HepG2 (cell line): ENCODE results near the gene HYAL2. TPM values are rescaled to one million over a fixed set of nuclear protein-coding genes. Genes with fewer than 3 reads are reported as not detected.

Source experiments
- ETV5 ChIP-seq: IDR thresholded peaks from 2 replicates; pipeline ENCODE4 v1.6.1; 2018; ENCODE audit warnings: missing biosample characterization, missing genetic modification reagents, inconsistent platforms, borderline replicate concordance
- FIP1L1 ChIP-seq: fragments of 200-400 bp; formaldehyde crosslinking; IDR thresholded peaks from 2 replicates; pipeline ENCODE4 v1.6.1; 2018; ENCODE audit warnings: low read depth, mild to moderate bottlenecking, low read length, moderate library complexity, borderline replicate concordance; ENCODE audit not compliant: insufficient read depth
- GTF3A ChIP-seq: sonication (generic); formaldehyde crosslinking; conservative IDR thresholded peaks from 2 replicates; pipeline ENCODE4 v1.4.0; 2020; ENCODE audit warnings: mild to moderate bottlenecking, missing genetic modification reagents
- HOXA3 ChIP-seq: sonication (generic); formaldehyde crosslinking; IDR thresholded peaks from 2 replicates; pipeline ENCODE4 v1.5.0; 2020; ENCODE audit warnings: missing genetic modification reagents
- MXI1 ChIP-seq: IDR thresholded peaks from 3 replicates; pipeline ENCODE4 v1.6.1; 2012; ENCODE audit warnings: low read depth, low read length, inconsistent platforms, borderline replicate concordance
- POLR2AphosphoS2 ChIP-seq: IDR thresholded peaks from 2 replicates; pipeline ENCODE4 v1.6.1; 2011; ENCODE audit warnings: low read depth, low read length, improper control_type of control experiment
- REL ChIP-seq: sonication (generic); formaldehyde crosslinking; conservative IDR thresholded peaks from 2 replicates; pipeline ENCODE4 v1.8.0; 2022; ENCODE audit warnings: mild to moderate bottlenecking, missing genetic modification reagents, moderate library complexity
- SALL1 ChIP-seq: sonication (generic); formaldehyde crosslinking; IDR thresholded peaks from 2 replicates; pipeline ENCODE4 v1.8.0; 2022; ENCODE audit warnings: mild to moderate bottlenecking, missing genetic modification reagents
- SIX4 ChIP-seq: sonication (generic); formaldehyde crosslinking; IDR thresholded peaks from 2 replicates; pipeline ENCODE4 v1.4.0; 2020; ENCODE audit warnings: missing genetic modification reagents
- ZC3H4 ChIP-seq: sonication (generic); formaldehyde crosslinking; IDR thresholded peaks from 2 replicates; pipeline ENCODE4 v1.4.0; 2020; ENCODE audit warnings: missing genetic modification reagents, borderline replicate concordance
- ZFX ChIP-seq: sonication (generic); formaldehyde crosslinking; IDR thresholded peaks from 2 replicates; pipeline ENCODE4 v1.4.0; 2020; ENCODE audit warnings: mild to moderate bottlenecking, low read depth, missing genetic modification reagents, moderate library complexity
- ZNF160 ChIP-seq: sonication (generic); formaldehyde crosslinking; IDR thresholded peaks from 2 replicates; pipeline ENCODE4 v1.8.0; 2022; ENCODE audit warnings: mild to moderate bottlenecking, inconsistent platforms, missing genetic modification reagents
- ZNF430 ChIP-seq: sonication (generic); formaldehyde crosslinking; IDR thresholded peaks from 2 replicates; pipeline ENCODE4 v1.9.0; 2021; ENCODE audit warnings: mild to moderate bottlenecking, missing genetic modification reagents
- ZNF501 ChIP-seq: sonication (generic); formaldehyde crosslinking; IDR thresholded peaks from 2 replicates; pipeline ENCODE4 v1.5.1; 2020; ENCODE audit warnings: mild to moderate bottlenecking, moderate library complexity, missing genetic modification reagents
- ZSCAN9 ChIP-seq: IDR thresholded peaks from 2 replicates; pipeline ENCODE4 v1.6.1; 2016; ENCODE audit warnings: borderline replicate concordance
- polyA plus RNA-seq, 8 experiments: library from polyadenylated mRNA; depleted of rRNA in 3 of 8; stranded (reverse) in 7 of 8; unstranded in 1 of 8; fragments of >200 nt; fragmentation: Illumina TruSeq in 4 of 8; extraction: Trizol in 4 of 8; gene quantifications; 2 replicates each; pipeline versions ENCODE4 v1.2.1 to v1.2.3, GENCODE V29; 2011 to 2016; ENCODE audit warnings: low read depth in 4 of 8, missing spikeins in 1 of 8, mixed read lengths in 1 of 8; ENCODE audit not compliant: insufficient read depth in 1 of 8
- total RNA-seq, 5 experiments: library from RNA; depleted of rRNA; stranded (reverse); fragments of >200 nt; fragmentation: Illumina TruSeq; extraction: Trizol; gene quantifications; 2 replicates each; pipeline ENCODE4 v1.2.3, GENCODE V29; 2016; ENCODE audit warnings: low read depth in 1 of 5
- TF ChIP-seq, protein P1 (sequence below): sonication (generic); formaldehyde crosslinking; IDR thresholded peaks from 2 replicates; pipeline ENCODE4 v1.5.1; 2020; ENCODE audit warnings: mild to moderate bottlenecking, missing genetic modification reagents, moderate library complexity
- TF ChIP-seq, protein P2 (sequence below): sonication (generic); formaldehyde crosslinking; IDR thresholded peaks from 2 replicates; pipeline ENCODE4 v1.8.0; 2022; ENCODE audit warnings: missing genetic modification reagents, low read depth, mild to moderate bottlenecking, borderline replicate concordance
- TF ChIP-seq, protein P3 (sequence below): IDR thresholded peaks from 2 replicates; pipeline ENCODE4 v1.6.1; 2016
- TF ChIP-seq, protein P4 (sequence below): sonication (generic); formaldehyde crosslinking; IDR thresholded peaks from 2 replicates; pipeline ENCODE4 v1.9.0; 2021; ENCODE audit warnings: missing genetic modification reagents, borderline replicate concordance
- TF ChIP-seq, protein P5 (sequence below): sonication (generic); formaldehyde crosslinking; IDR thresholded peaks from 2 replicates; pipeline ENCODE4 v1.5.1; 2020; ENCODE audit warnings: missing genetic modification reagents, mild to moderate bottlenecking, borderline replicate concordance

HYAL2 gene
- total and polyA plus RNA-seq, 2 of the 13 experiments (the other 11 are each of a cell fraction or from before 2014, with no cell fraction given) = 76.2 to 102 TPM

DNA sequence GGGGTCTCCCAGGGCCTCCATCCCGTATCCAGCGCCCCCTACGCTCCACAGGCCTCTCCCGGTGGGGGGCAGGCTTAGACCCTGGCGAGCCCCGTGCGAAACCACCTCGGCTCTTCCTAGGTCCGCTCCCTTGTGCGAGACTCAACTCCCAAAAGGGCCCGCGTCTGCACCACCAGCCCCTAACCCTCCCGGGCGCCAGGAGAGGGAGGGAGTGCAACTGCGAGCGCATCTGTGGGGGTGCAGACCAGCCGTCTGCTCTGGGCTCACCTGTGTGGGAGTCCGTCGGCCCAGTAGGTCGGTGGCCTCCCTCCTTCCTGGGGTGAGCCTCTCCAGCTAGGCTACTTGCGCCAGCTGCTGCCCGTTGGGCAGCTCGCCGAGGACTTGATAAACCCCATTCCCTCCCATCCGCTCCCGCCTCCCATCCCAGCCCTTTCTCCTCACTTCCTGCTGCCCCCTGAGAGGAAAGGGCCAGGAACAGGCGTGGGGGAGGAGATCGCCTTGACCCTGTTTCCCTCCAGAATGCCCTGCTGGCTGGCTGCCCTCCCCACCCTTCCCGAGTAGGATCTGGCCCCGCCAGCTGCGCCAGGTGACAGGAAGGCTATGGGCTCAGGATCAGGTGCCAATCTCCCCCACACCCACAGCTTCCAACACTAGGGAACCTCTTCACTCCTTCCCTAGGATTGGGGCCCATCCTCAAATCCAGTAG is at the start of gene HYAL2 (continued):
- TF ChIP-seq, protein P1, sequence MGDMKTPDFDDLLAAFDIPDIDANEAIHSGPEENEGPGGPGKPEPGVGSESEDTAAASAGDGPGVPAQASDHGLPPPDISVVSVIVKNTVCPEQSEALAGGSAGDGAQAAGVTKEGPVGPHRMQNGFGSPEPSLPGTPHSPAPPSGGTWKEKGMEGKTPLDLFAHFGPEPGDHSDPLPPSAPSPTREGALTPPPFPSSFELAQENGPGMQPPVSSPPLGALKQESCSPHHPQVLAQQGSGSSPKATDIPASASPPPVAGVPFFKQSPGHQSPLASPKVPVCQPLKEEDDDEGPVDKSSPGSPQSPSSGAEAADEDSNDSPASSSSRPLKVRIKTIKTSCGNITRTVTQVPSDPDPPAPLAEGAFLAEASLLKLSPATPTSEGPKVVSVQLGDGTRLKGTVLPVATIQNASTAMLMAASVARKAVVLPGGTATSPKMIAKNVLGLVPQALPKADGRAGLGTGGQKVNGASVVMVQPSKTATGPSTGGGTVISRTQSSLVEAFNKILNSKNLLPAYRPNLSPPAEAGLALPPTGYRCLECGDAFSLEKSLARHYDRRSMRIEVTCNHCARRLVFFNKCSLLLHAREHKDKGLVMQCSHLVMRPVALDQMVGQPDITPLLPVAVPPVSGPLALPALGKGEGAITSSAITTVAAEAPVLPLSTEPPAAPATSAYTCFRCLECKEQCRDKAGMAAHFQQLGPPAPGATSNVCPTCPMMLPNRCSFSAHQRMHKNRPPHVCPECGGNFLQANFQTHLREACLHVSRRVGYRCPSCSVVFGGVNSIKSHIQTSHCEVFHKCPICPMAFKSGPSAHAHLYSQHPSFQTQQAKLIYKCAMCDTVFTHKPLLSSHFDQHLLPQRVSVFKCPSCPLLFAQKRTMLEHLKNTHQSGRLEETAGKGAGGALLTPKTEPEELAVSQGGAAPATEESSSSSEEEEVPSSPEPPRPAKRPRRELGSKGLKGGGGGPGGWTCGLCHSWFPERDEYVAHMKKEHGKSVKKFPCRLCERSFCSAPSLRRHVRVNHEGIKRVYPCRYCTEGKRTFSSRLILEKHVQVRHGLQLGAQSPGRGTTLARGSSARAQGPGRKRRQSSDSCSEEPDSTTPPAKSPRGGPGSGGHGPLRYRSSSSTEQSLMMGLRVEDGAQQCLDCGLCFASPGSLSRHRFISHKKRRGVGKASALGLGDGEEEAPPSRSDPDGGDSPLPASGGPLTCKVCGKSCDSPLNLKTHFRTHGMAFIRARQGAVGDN (CRISPR knock-in tag) = peak; percentile 68
- TF ChIP-seq SALL1 = no peak
- 0 out of 2 replicates have a peak, but pooled peaks have one; percentile 32 for TF ChIP-seq ZC3H4 (CRISPR knock-in tag)
- no peak for TF ChIP-seq REL (CRISPR knock-in tag)
- peak; percentile 48; the same call in 1 of the 2 replicates for TF ChIP-seq ETV5 (CRISPR knock-in tag)
- TF ChIP-seq, protein P2, sequence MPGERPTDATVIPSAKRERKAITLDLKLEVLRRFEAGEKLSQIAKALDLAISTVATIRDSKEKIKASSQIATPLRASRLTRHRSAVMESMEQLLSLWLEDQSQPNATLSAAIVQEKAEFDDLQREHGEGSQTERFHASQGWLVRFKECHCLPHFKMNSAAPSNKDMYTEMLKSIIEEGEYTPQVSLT (CRISPR knock-in tag) = no peak
- TF ChIP-seq, protein P3, sequence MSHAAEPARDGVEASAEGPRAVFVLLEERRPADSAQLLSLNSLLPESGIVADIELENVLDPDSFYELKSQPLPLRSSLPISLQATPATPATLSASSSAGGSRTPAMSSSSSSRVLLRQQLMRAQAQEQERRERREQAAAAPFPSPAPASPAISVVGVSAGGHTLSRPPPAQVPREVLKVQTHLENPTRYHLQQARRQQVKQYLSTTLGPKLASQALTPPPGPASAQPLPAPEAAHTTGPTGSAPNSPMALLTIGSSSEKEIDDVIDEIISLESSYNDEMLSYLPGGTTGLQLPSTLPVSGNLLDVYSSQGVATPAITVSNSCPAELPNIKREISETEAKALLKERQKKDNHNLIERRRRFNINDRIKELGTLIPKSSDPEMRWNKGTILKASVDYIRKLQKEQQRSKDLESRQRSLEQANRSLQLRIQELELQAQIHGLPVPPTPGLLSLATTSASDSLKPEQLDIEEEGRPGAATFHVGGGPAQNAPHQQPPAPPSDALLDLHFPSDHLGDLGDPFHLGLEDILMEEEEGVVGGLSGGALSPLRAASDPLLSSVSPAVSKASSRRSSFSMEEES = no peak
- no peak for TF ChIP-seq FIP1L1
- no peak for TF ChIP-seq ZNF501 (CRISPR knock-in tag)
- TF ChIP-seq, protein P4, sequence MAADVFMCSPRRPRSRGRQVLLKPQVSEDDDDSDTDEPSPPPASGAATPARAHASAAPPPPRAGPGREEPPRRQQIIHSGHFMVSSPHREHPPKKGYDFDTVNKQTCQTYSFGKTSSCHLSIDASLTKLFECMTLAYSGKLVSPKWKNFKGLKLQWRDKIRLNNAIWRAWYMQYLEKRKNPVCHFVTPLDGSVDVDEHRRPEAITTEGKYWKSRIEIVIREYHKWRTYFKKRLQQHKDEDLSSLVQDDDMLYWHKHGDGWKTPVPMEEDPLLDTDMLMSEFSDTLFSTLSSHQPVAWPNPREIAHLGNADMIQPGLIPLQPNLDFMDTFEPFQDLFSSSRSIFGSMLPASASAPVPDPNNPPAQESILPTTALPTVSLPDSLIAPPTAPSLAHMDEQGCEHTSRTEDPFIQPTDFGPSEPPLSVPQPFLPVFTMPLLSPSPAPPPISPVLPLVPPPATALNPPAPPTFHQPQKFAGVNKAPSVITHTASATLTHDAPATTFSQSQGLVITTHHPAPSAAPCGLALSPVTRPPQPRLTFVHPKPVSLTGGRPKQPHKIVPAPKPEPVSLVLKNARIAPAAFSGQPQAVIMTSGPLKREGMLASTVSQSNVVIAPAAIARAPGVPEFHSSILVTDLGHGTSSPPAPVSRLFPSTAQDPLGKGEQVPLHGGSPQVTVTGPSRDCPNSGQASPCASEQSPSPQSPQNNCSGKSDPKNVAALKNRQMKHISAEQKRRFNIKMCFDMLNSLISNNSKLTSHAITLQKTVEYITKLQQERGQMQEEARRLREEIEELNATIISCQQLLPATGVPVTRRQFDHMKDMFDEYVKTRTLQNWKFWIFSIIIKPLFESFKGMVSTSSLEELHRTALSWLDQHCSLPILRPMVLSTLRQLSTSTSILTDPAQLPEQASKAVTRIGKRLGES (CRISPR knock-in tag) = no peak
- no peak for TF ChIP-seq ZNF160 (CRISPR knock-in tag)
- TF ChIP-seq MXI1 = 0 out of 3 replicates have a peak, but pooled peaks have one; percentile 34
- TF ChIP-seq ZNF430 (CRISPR knock-in tag) = no peak
- TF ChIP-seq ZSCAN9 (CRISPR knock-in tag) = no peak
- TF ChIP-seq POLR2AphosphoS2 = no peak
- TF ChIP-seq ZFX = no peak
- TF ChIP-seq GTF3A = peak; percentile 48; the same call in 1 of the 2 replicates
- TF ChIP-seq, protein P5, sequence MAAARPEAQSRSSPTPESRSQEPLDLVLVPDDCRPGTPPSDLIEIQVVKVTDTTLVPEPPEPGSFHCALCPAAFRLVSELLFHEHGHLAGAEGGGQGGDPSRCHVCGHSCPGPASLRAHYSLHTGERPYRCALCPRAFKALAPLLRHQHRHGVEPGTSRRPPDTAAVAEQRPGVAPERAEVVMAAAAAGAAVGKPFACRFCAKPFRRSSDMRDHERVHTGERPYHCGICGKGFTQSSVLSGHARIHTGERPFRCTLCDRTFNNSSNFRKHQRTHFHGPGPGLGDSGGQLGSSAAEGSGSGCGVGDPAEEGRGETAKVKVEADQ = no peak
- TF ChIP-seq SIX4 = no peak
- TF ChIP-seq HOXA3 (CRISPR knock-in tag) = no peak
